ENCODE results near the gene PRKCD.

The PRKCD gene

GRCh38 chr3:53230789-53231188, 69.8 kb downstream of the PRKCD start:
- Histone ChIP-seq H3K9ac (ENCODE audit: low read length) (no peak overlapping the region), H3K9me3 (ENCODE audit: control insufficient read depth, low read length) (no peaks in the 10 kb centered on the region), H3K27me3 (ENCODE audit: control insufficient read depth, insufficient read depth, low read length) (no peaks in the 10 kb centered on the region), H3K36me3 (ENCODE audit: control insufficient read depth, insufficient read depth, low read length) (peaks cover 53% of the 10 kb centered on the region), H3K4me1 (ENCODE audit: control insufficient read depth, insufficient read depth, low read length) (peaks cover 2% of the 10 kb centered on the region), H3K4me3 (ENCODE audit: low read length) (no peak overlapping the region)

DNA sequence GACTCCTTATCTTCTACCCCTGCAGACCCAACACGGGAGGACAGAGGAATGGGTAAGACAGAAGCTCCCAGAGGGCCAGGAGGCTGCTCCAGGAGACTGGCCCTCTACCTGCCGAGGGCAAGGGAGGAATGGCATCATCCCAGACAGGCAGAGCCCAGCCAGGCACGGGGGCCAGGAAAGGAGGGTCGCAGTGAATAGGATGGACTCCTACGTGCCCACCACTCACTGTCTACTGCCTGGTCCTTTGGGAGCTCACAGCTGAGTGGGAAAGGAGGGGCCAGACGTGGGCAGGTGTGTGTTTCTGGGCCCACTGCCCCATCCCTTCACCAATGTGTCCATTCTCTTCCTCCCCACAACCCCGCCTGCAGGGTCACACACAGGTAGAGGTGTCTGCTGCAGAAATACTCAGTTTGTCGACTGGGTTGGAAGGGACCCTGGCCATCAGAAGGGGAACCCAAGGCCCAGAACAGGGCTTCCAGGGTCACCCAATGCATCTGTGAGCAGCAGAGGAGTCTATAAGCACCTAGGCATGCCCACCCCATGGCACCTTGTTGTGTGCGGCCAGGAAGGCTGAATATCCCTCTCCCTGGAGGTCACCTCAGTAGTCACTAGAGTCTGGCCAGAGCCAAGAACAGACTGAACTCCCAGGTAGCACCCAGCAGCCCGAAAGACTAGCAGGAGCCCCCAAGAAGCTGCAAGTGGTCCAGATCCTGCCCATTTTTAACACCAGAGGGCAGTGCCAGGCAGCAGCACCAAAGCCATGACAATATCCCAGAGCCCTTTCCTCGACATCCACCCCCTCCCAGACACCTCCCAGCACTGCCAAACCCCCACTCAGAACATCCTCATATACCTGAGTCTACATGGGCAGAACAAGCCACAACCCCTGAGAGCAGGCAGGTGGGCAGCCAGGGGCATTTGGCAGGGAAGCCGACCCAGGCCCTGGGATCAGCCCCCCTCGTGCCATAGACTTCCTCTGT, 70.8 kb downstream of the PRKCD start:
- peaks cover 53% of the 10 kb centered on the region for H3K36me3 ChIP-seq (ENCODE audit: control insufficient read depth, insufficient read depth, low read length)
- H3K4me3 ChIP-seq (ENCODE audit: low read length), result no peak overlapping the region
- H3K9me3 ChIP-seq (ENCODE audit: control insufficient read depth, low read length), result no peaks in the 10 kb centered on the region
- H3K4me1 ChIP-seq (ENCODE audit: control insufficient read depth, insufficient read depth, low read length), result peaks cover 12% of the 10 kb centered on the region
- H3K27me3 ChIP-seq (ENCODE audit: control insufficient read depth, insufficient read depth, low read length), result no peaks in the 10 kb centered on the region
- H3K9ac ChIP-seq (ENCODE audit: low read length), result no peak overlapping the region

DNA sequence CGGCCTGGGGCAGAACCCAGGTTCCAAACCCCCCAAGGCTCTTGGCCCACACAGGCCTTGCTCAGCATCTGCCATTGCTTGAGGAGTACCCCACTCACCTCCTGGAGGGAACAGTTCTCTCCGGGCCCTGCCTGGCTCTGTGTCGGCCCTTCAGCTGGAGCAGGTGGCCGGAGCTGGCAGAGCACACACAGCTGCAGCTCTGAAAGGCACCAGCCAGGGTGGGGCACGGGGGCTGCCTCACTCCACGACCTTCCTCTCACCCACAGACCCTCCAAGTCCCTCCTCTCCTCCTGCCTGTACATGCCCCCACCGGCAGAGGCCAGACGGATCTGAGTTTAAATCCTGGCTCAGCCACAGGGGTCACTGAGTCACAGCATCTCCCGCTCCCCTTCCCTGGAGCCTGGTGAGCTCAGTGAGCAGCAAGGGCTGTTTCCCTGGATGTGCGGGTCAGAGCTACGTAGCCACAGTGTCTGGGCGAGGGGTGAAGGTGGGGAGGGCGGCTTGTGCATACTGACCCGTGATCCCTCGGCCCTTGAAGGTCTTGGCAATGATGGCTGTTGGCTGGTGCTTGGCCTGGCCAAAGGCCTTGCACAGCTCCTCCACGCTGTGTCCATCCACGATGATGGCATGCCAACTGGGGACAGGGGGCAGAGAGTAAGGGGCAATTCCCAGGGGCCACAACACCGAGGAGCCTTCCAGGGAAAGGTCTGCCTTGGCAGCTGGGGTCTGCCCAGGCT, 71.8 kb downstream of the PRKCD start:
- Histone ChIP-seq H3K9ac (ENCODE audit: low read length) (no peak overlapping the region), H3K36me3 (ENCODE audit: control insufficient read depth, insufficient read depth, low read length) (peaks cover 47% of the 10 kb centered on the region), H3K4me1 (ENCODE audit: control insufficient read depth, insufficient read depth, low read length) (peaks cover 14% of the 10 kb centered on the region), H3K27me3 (ENCODE audit: control insufficient read depth, insufficient read depth, low read length) (no peaks in the 10 kb centered on the region), H3K4me3 (ENCODE audit: low read length) (no peak overlapping the region), H3K9me3 (ENCODE audit: control insufficient read depth, low read length) (no peaks in the 10 kb centered on the region)

GRCh38 chr3:53234130-53234840, 73.3 kb downstream of the PRKCD start:
- Histone ChIP-seq H3K27me3 (ENCODE audit: control insufficient read depth, insufficient read depth, low read length) (no peaks in the 10 kb centered on the region), H3K36me3 (ENCODE audit: control insufficient read depth, insufficient read depth, low read length) (peaks cover 43% of the 10 kb centered on the region), H3K9ac (ENCODE audit: low read length) (no peak overlapping the region), H3K4me3 (ENCODE audit: low read length) (no peak overlapping the region), H3K9me3 (ENCODE audit: control insufficient read depth, low read length) (no peaks in the 10 kb centered on the region), H3K4me1 (ENCODE audit: control insufficient read depth, insufficient read depth, low read length) (peaks cover 26% of the 10 kb centered on the region)

- H3K27me3 ChIP-seq (ENCODE audit: control insufficient read depth, insufficient read depth, low read length), result no peaks in the 10 kb centered on the region
- H3K9me3 ChIP-seq (ENCODE audit: control insufficient read depth, low read length), result no peaks in the 10 kb centered on the region
- peaks cover 31% of the 10 kb centered on the region for H3K4me1 ChIP-seq (ENCODE audit: control insufficient read depth, insufficient read depth, low read length)
- no peak overlapping the region for H3K4me3 ChIP-seq (ENCODE audit: low read length)
- H3K36me3 ChIP-seq (ENCODE audit: control insufficient read depth, insufficient read depth, low read length), result peaks cover 42% of the 10 kb centered on the region
- H3K9ac ChIP-seq (ENCODE audit: low read length), result no peak overlapping the region
Observed at GRCh38 chr3:53234841-53235232, 73.8 kb downstream of the PRKCD start.

- Histone ChIP-seq H3K36me3 (ENCODE audit: control insufficient read depth, insufficient read depth, low read length) (peaks cover 44% of the 10 kb centered on the region), H3K4me3 (ENCODE audit: low read length) (no peak overlapping the region), H3K9me3 (ENCODE audit: control insufficient read depth, low read length) (no peaks in the 10 kb centered on the region), H3K9ac (ENCODE audit: low read length) (no peak overlapping the region), H3K27me3 (ENCODE audit: control insufficient read depth, insufficient read depth, low read length) (no peaks in the 10 kb centered on the region), H3K4me1 (ENCODE audit: control insufficient read depth, insufficient read depth, low read length) (peaks cover 34% of the 10 kb centered on the region)
Observed at GRCh38 chr3:53235545-53235944, 74.5 kb downstream of the PRKCD start.

DNA sequence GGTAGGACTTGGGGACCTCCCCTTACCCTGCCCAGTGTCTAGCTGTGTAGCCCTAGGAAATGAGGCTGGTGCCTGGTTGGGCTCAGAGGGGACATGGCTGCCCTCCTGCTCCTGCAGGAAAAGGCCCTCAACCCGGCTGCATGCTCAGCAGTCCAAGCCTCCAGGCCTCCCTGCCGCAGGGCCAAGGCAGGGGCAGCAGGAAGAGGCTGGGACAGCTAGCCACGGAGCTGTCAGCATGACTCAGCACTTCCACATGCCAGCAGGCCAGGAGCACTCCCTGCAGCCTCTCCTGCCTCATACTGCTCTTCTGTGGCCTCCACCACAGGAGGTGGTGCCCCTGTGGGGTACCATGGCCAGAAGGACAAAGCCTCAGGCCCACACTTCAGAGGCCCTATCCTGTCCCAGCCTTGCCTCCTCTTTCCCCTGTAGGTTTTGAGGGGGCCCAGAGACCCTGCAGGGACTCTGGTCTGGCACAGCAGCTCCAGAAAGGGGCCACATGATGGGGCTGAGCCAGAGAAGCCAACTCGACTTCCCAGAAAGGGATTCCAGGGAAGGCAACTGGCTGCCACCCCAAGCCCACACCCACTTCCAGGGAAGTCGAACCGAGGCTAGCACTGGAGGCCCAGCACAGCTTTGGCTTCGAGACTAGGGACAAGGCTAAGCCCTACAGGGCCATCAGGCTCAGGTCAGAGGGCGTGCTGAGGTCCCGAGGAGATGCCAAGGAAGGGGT, 75.3 kb downstream of the PRKCD start:
- H3K9me3 ChIP-seq (ENCODE audit: control insufficient read depth, low read length), result no peaks in the 10 kb centered on the region
- no peaks in the 10 kb centered on the region for H3K27me3 ChIP-seq (ENCODE audit: control insufficient read depth, insufficient read depth, low read length)
- H3K4me3 ChIP-seq (ENCODE audit: low read length), result no peak overlapping the region
- peaks cover 34% of the 10 kb centered on the region for H3K4me1 ChIP-seq (ENCODE audit: control insufficient read depth, insufficient read depth, low read length)
- H3K36me3 ChIP-seq (ENCODE audit: control insufficient read depth, insufficient read depth, low read length), result peaks cover 41% of the 10 kb centered on the region
- H3K9ac ChIP-seq (ENCODE audit: low read length), result peak overlapping the region; percentile 24

- Histone ChIP-seq H3K9me3 (ENCODE audit: control insufficient read depth, low read length) (no peaks in the 10 kb centered on the region), H3K27me3 (ENCODE audit: control insufficient read depth, insufficient read depth, low read length) (no peaks in the 10 kb centered on the region), H3K36me3 (ENCODE audit: control insufficient read depth, insufficient read depth, low read length) (peaks cover 34% of the 10 kb centered on the region), H3K4me3 (ENCODE audit: low read length) (no peak overlapping the region), H3K9ac (ENCODE audit: low read length) (no peak overlapping the region), H3K4me1 (ENCODE audit: control insufficient read depth, insufficient read depth, low read length) (peaks cover 41% of the 10 kb centered on the region)
Observed at GRCh38 chr3:53238051-53238850, 77.2 kb downstream of the PRKCD start.

DNA sequence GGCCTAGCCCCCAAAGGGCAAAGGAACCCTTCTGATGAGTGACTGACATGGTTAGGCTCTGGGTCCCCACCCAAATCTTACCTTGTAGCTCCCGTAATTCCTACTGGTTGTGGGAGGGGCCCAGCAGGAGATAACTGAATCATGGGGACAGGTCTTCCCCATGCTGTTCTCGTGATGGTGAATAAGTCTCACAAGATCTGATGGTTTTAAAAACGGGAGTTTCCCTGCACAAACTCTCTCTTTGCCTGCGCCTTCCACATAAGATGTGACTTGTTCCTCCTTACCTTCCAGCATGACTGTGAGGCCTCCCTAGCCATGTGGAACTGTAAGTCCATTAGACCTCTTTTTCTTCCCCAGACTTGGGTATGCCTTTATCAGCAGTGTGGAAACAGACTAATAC, 77.9 kb downstream of the PRKCD start:
- Histone ChIP-seq H3K36me3 (ENCODE audit: control insufficient read depth, insufficient read depth, low read length) (peaks cover 34% of the 10 kb centered on the region), H3K4me3 (ENCODE audit: low read length) (no peak overlapping the region), H3K9ac (ENCODE audit: low read length) (no peak overlapping the region), H3K9me3 (ENCODE audit: control insufficient read depth, low read length) (no peaks in the 10 kb centered on the region), H3K27me3 (ENCODE audit: control insufficient read depth, insufficient read depth, low read length) (no peaks in the 10 kb centered on the region), H3K4me1 (ENCODE audit: control insufficient read depth, insufficient read depth, low read length) (peaks cover 48% of the 10 kb centered on the region)

DNA sequence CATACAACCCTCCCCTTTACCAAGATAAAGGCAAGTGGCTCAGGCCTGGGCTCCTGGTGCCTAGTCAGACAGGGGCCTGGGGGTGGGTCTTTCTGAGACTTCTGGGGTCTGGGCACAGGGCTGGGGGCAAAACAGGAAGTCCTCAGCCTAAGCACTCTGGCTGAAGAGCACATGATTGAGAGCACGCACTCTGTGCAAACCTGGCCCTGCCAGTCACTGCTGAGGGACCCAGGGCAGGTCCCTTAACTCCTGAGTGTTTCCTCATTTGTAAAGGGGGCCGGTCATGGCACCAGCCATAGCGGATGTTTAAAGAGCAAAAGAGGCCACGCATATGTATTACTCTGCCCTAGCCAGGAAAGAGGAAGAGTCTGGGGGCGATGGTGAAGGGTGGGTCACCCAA, 78.8 kb downstream of the PRKCD start:
- Histone ChIP-seq H3K27me3 (ENCODE audit: control insufficient read depth, insufficient read depth, low read length) (no peaks in the 10 kb centered on the region), H3K36me3 (ENCODE audit: control insufficient read depth, insufficient read depth, low read length) (peaks cover 27% of the 10 kb centered on the region), H3K4me1 (ENCODE audit: control insufficient read depth, insufficient read depth, low read length) (peaks cover 57% of the 10 kb centered on the region), H3K4me3 (ENCODE audit: low read length) (no peak overlapping the region), H3K9me3 (ENCODE audit: control insufficient read depth, low read length) (no peaks in the 10 kb centered on the region), H3K9ac (ENCODE audit: low read length) (peak overlapping the region; percentile 10)

Data from mucosa of stomach (tissue), 1 donor.